Left lung (tissue), 10 donors: ENCODE results near the gene CDC42BPA. TPM values are rescaled to one million over a fixed set of nuclear protein-coding genes. Genes with fewer than 3 reads are reported as not detected.

Experiments used
- ATAC-seq: fragments of 200-7000 bp; cut with Tn5 transposase; one replicate; pipeline ENCODE4 v1.9.1; 2020; ENCODE audit warnings: moderate library complexity
- DNase-seq, 4 donors: peaks; one replicate each; pipeline ENCODE4 v3.0.0-alpha.2; 2013 to 2020
- H3K27ac ChIP-seq, 2 donors: fragments of 200-600 bp; sonication (generic) in 1 of 2; one replicate each; pipeline versions ENCODE4 v1.5.0 to v1.8.0; 2020 to 2021
- H3K27me3 ChIP-seq, 2 donors: fragments of 200-600 bp; sonication (generic) in 1 of 2; one replicate each; pipeline versions ENCODE4 v1.5.0 to v1.8.0; 2020 to 2021
- H3K36me3 ChIP-seq, 2 donors: fragments of 200-600 bp; sonication (generic) in 1 of 2; one replicate each; pipeline versions ENCODE4 v1.5.0 to v1.8.0; 2020 to 2021
- H3K4me1 ChIP-seq, 2 donors: fragments of 200-600 bp; one replicate each; pipeline ENCODE4 v1.8.0; 2021
- H3K4me3 ChIP-seq, 2 donors: fragments of 200-600 bp; sonication (generic) in 1 of 2; one replicate each; pipeline versions ENCODE4 v1.5.0 to v1.8.0; 2020 to 2021; ENCODE audit warnings: mild to moderate bottlenecking in 1 of 2
- H3K9me3 ChIP-seq, 2 donors: fragments of 200-600 bp; sonication (generic) in 1 of 2; one replicate each; pipeline versions ENCODE4 v1.5.0 to v1.8.0; 2020 to 2021
- intact Hi-C, 2 donors: fragments of 100-400 bp; cut with DNase I; formaldehyde crosslinking; loops; one replicate each; pipeline versions ENCODE4 v1.11.2 to v1.14.2; 2022
- polyA plus RNA-seq, 6 donors: library from polyadenylated mRNA; unstranded; fragments of 120-200 nt; gene quantifications; one replicate each; pipeline ENCODE4 v1.2.1, GENCODE V29; 2013; ENCODE audit not compliant: insufficient read length in 6 of 6
- total RNA-seq, 2 donors: library from RNA; stranded (reverse); fragmentation: NEBNext Ultra II Directional; extraction: Animal tissue kit (Norgen Biotek cat#: 25700); gene quantifications; one replicate each; pipeline ENCODE4 v1.2.1, GENCODE V29; 2021
- TF ChIP-seq, protein P1 (sequence below), 2 donors: fragments of 200-600 bp; sonication (generic) in 1 of 2; IDR thresholded peaks; one replicate each; pipeline versions ENCODE4 v1.5.0 to v1.8.0; 2021; ENCODE audit warnings: antibody characterized with exemption in 2 of 2
- donor health status: DM: no; HTN: yes; CAD: no.
- donor health status: DM: no; HTN: no; CAD: no.

The CDC42BPA gene
- total and polyA plus RNA-seq, 8 donors = 35.8 to 49.0 (median 43.4) TPM

DNA sequence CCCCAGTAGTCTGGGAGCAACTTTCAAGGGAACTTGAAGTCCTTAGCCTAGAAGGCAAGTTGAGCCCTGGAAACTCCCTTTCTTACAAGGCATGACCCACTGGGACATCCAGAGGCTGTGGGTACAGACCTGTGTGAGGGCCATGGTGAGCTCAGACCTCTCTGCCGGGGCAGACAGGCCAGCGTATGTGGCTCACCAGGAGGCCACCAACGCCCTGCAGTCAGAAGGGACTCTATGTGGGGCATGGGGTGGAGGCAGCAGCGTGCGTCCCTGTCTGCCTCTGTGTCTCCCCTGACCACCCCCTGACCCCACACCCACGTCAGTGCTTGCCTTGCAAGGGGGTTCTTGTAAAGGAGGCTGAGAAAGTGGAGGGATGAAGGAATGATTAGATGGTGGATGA, 367.4 kb downstream of the CDC42BPA start:
- Histone ChIP-seq H3K27me3 (no peaks in the 10 kb centered on the region), H3K9me3 (no peaks in the 10 kb centered on the region), H3K4me3 (no peak overlapping the region), H3K4me1 (peaks cover 3 to 13% of the 10 kb centered on the region in 2 donors), H3K27ac (no peak overlapping the region), H3K36me3 (no peaks in the 10 kb centered on the region)
- DNase-seq (no peak), ATAC-seq (no peak)
- TF ChIP-seq, protein P1, sequence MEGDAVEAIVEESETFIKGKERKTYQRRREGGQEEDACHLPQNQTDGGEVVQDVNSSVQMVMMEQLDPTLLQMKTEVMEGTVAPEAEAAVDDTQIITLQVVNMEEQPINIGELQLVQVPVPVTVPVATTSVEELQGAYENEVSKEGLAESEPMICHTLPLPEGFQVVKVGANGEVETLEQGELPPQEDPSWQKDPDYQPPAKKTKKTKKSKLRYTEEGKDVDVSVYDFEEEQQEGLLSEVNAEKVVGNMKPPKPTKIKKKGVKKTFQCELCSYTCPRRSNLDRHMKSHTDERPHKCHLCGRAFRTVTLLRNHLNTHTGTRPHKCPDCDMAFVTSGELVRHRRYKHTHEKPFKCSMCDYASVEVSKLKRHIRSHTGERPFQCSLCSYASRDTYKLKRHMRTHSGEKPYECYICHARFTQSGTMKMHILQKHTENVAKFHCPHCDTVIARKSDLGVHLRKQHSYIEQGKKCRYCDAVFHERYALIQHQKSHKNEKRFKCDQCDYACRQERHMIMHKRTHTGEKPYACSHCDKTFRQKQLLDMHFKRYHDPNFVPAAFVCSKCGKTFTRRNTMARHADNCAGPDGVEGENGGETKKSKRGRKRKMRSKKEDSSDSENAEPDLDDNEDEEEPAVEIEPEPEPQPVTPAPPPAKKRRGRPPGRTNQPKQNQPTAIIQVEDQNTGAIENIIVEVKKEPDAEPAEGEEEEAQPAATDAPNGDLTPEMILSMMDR (IDR thresholded peaks at IDR 0.05) = no peak
- intact Hi-C loops = no loop called here

DNA sequence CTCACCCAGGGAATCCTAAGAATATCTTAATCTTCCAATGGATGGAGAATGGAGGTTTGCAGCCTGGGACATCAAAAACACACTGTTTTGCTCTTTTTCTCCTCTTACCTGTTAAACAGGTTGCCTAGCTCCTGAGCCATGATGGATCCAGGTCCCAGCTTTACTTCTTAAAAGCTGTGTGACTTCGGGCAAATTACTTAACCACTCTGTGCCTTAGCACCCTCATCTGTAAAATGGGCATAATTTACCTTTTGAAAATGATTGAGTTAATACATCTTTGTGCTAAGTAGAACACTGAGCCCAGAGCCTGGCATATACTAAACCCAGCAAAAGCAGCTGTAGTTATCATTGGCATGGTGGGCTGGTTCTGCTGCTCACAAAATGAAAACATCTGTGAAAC, 368.0 kb downstream of the CDC42BPA start:
- ATAC-seq = no peak
- peaks cover 6 to 13% of the 10 kb centered on the region in 2 donors for H3K4me1 ChIP-seq
- no peak for DNase-seq
- no peaks in the 10 kb centered on the region for H3K36me3 ChIP-seq
- TF ChIP-seq, protein P1 (IDR thresholded peaks at IDR 0.05) = no peak
- H3K27me3 ChIP-seq = no peaks in the 10 kb centered on the region
- intact Hi-C loops = no loop called here
- H3K27ac ChIP-seq = no peak overlapping the region
- no peaks in the 10 kb centered on the region for H3K9me3 ChIP-seq
- no peak overlapping the region for H3K4me3 ChIP-seq

DNA sequence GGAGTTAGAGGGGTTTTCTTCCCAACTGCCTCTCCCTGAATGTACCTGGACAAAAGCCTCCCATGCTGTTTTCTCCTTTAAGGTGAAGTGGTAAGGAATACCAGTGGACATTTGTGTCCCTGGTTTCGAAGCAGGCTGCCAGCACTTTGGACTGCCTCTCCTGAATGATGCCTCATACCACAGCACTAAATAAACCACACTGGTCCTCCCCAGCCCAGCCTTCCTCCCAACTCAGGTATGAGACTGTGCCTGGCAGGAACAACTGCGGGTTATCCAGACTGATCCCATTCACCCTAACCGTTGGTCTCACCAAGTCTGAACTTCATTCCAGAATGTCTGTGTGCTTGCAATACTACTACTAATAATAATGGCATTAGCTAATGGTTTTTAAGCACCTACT, 368.9 kb downstream of the CDC42BPA start:
- ATAC-seq (no peak), DNase-seq (no peak)
- Histone ChIP-seq H3K4me3 (no peak overlapping the region), H3K27ac (no peak overlapping the region), H3K36me3 (no peaks in the 10 kb centered on the region), H3K4me1 (peaks cover 6 to 10% of the 10 kb centered on the region in 2 donors), H3K9me3 (no peaks in the 10 kb centered on the region), H3K27me3 (no peaks in the 10 kb centered on the region)
- TF ChIP-seq, protein P1 (IDR thresholded peaks at IDR 0.05) = no peak
- intact Hi-C loops = no loop called here

DNA sequence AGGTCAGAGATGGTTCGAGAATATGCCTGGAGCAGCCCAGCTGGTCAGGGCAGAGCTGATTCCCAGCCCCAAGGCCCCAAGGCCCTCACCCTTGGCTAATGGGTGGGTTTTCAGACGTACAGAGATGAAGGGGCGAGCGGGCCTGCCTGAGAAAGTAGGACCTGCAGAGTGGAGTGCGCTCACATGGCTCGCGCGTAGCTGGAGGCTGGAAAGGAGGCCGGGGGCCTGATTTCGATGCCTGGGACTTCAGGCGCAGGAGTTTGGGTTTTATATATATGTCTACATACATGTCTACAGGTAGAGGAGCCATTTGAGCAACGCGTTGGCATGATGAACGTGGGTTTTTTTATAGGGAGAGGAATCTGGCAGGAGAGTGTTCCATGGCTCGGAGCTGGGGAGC, 369.3 kb downstream of the CDC42BPA start:
- no peak for ATAC-seq
- no peak for DNase-seq
- TF ChIP-seq, protein P1 (IDR thresholded peaks at IDR 0.05) = no peak
- Histone ChIP-seq H3K9me3 (no peaks in the 10 kb centered on the region), H3K27ac (no peak overlapping the region), H3K27me3 (no peaks in the 10 kb centered on the region), H3K4me3 (no peak overlapping the region), H3K4me1 (peaks cover 6% of the 10 kb centered on the region in 2 donors), H3K36me3 (no peaks in the 10 kb centered on the region)
- intact Hi-C loops = no loop called here

DNA sequence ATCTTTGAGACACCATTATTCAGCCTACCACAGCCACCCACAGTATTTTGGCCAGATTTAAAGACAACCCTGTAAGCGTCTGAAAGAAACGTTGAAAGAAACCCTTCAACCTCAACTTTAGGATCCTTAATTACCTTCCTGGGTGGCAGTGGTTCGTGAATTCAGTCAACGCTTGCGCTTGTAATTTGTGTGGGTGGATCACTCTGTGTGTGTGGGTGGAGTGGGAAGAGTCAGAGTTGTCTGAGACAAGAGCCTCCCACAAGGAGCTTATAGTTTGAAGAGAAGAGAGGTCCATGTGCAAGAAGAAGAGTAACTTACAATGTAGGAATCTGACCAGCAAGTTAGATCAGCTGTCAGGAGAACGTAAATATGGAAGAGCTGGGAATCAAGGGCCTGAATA, 369.8 kb downstream of the CDC42BPA start:
- H3K27ac ChIP-seq = no peak overlapping the region
- no peaks in the 10 kb centered on the region for H3K9me3 ChIP-seq
- H3K4me3 ChIP-seq = no peak overlapping the region
- H3K4me1 ChIP-seq = peaks cover 6 to 10% of the 10 kb centered on the region in 2 donors
- ATAC-seq (no peak), DNase-seq (no peak)
- intact Hi-C loops = no loop called here
- no peaks in the 10 kb centered on the region for H3K27me3 ChIP-seq
- no peaks in the 10 kb centered on the region for H3K36me3 ChIP-seq
- TF ChIP-seq, protein P1 (IDR thresholded peaks at IDR 0.05) = no peak
